H1 (cell line): ENCODE measurements around the gene BCAS3. TPM values are rescaled to one million over a fixed set of nuclear protein-coding genes. Genes with fewer than 3 reads are reported as not detected.

Source experiments
- ASH2L ChIP-seq: fragments of 200-600, 300-600 bp; sonication (generic); IDR thresholded peaks from one replicate; pipeline ENCODE4 v1.7.1; 2017; ENCODE audit warnings: low read length
- GTF2F1 ChIP-seq: IDR thresholded peaks from 2 replicates; pipeline ENCODE4 v1.6.1; 2012; ENCODE audit warnings: low read depth, low read length, improper control_type of control experiment, borderline replicate concordance
- HDAC2 ChIP-seq, 2 experiments: fragments of 300-600 bp in 1 of 2; sonication (generic) in 1 of 2; IDR thresholded peaks; 2 replicates each; pipeline ENCODE4 v1.6.1; 2011 to 2012; ENCODE audit warnings: low read depth in 2 of 2, low read length in 2 of 2, mild to moderate bottlenecking in 2 of 2, moderate library complexity in 2 of 2, borderline replicate concordance in 1 of 2, inconsistent platforms in 1 of 2
- KDM1A ChIP-seq: fragments of 200-600, 300-600 bp; sonication (generic); IDR thresholded peaks from 2 replicates; pipeline ENCODE4 v1.7.1; 2016; ENCODE audit warnings: mild to moderate bottlenecking, low read length, borderline replicate concordance
- polyA plus RNA-seq, 7 experiments: library from polyadenylated mRNA; depleted of rRNA in 3 of 7; stranded (reverse) in 5 of 7; unstranded in 2 of 7; fragments of >200 nt in 5 of 7; fragments of 200-250 nt in 2 of 7; gene quantifications; 1 replicate in 5 of 7; 2 replicates in 1 of 7; 4 replicates in 1 of 7; pipeline versions ENCODE4 v1.2.1 to v1.2.3, GENCODE V29; 2011 to 2013; ENCODE audit warnings: missing spikeins in 2 of 7, mixed read lengths in 2 of 7
- total RNA-seq: library from RNA; stranded (reverse); fragmentation: NEBNext Ultra II Directional; extraction: Animal tissue kit (Norgen Biotek cat#: 25700); gene quantifications from 2 replicates; pipeline ENCODE4 v1.2.1, GENCODE V29; 2021
- TF ChIP-seq, protein P1 (sequence below), 3 experiments: IDR thresholded peaks; 1 replicate in 2 of 3; 2 replicates in 1 of 3; pipeline versions ENCODE4 v1.5.1 to v1.6.1; 2011; ENCODE audit warnings: low read length in 3 of 3, mild to moderate bottlenecking in 3 of 3, inconsistent platforms in 2 of 3, low read depth in 1 of 3, moderate library complexity in 1 of 3; ENCODE audit not compliant: insufficient read depth in 1 of 3; ENCODE audit errors: control extremely low read depth in 1 of 3

Gene BCAS3
- total and polyA plus RNA-seq, 2 of the 8 experiments (the other 6 are each of a cell fraction or from before 2014, with no cell fraction given) = 9.9 to 13.3 TPM

DNA sequence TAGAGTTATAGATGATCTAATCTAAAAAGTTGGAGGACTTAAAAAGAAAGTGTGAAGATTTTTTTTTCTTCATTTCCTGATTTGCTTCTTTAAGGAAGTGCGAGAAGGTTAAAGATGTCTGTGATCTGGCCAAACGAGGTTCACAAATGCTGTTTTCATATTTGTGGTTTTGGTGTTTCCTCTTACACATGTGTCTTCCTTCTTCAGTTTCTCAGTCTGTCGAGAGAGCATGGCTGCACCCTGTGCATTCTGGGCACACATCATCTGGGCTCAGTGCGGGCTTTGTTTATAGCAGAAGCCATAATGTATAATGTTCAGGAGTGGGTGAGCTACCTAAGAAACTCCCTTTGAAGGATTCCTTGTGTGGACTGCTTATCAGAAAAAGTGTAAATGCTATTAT, 461.6 kb downstream of the BCAS3 start (continued):
- no peak for TF ChIP-seq GTF2F1
- TF ChIP-seq, protein P1, sequence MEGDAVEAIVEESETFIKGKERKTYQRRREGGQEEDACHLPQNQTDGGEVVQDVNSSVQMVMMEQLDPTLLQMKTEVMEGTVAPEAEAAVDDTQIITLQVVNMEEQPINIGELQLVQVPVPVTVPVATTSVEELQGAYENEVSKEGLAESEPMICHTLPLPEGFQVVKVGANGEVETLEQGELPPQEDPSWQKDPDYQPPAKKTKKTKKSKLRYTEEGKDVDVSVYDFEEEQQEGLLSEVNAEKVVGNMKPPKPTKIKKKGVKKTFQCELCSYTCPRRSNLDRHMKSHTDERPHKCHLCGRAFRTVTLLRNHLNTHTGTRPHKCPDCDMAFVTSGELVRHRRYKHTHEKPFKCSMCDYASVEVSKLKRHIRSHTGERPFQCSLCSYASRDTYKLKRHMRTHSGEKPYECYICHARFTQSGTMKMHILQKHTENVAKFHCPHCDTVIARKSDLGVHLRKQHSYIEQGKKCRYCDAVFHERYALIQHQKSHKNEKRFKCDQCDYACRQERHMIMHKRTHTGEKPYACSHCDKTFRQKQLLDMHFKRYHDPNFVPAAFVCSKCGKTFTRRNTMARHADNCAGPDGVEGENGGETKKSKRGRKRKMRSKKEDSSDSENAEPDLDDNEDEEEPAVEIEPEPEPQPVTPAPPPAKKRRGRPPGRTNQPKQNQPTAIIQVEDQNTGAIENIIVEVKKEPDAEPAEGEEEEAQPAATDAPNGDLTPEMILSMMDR (IDR thresholded peaks at IDR 0.05; ENCODE audit: control extremely low read depth in 1 of 3, insufficient read depth in 1 of 3, low read depth in 1 of 3, low read length in 3 of 3) = no peak
- no peak for TF ChIP-seq KDM1A
- TF ChIP-seq ASH2L = no peak
- no peak for TF ChIP-seq HDAC2 (IDR thresholded peaks at IDR 0.05; ENCODE audit: borderline replicate concordance in 1 of 2, low read depth in 2 of 2, low read length in 2 of 2)
